Testis (tissue), 3 donors: ENCODE data around the gene PGBD1. TPM values are rescaled to one million over a fixed set of nuclear protein-coding genes. Genes with fewer than 3 reads are reported as not detected.

Experiments
- DNase-seq: peaks from one replicate; pipeline ENCODE4 v3.0.0-alpha.2; 2019
- H3K27ac ChIP-seq, 2 donors: fragments of 200-600 bp; sonication (generic); one replicate each; pipeline ENCODE4 v1.5.1; 2019
- H3K27me3 ChIP-seq: fragments of 200-600 bp; sonication (generic); one replicate; pipeline ENCODE4 v1.5.1; 2019
- H3K36me3 ChIP-seq: fragments of 200-600 bp; sonication (generic); one replicate; pipeline ENCODE4 v1.5.1; 2017; ENCODE audit warnings: low read depth; ENCODE audit errors: missing control alignments
- H3K4me1 ChIP-seq: fragments of 200-600 bp; sonication (generic); one replicate; pipeline ENCODE4 v1.5.1; 2019
- H3K4me3 ChIP-seq, 2 donors: fragments of 200-600 bp; sonication (generic); one replicate each; pipeline ENCODE4 v1.5.1; 2017 to 2019
- H3K9me3 ChIP-seq: fragments of 200-600 bp; sonication (generic); one replicate; pipeline ENCODE4 v1.5.1; 2017
- CTCF ChIP-seq, 3 experiments: fragments of 450-650 bp in 2 of 3; fragments of 200-600 bp in 1 of 3; sonication (generic) in 1 of 3; IDR thresholded peaks; one replicate each; pipeline ENCODE4 v1.5.1; 2016 to 2019; ENCODE audit warnings: antibody characterized with exemption in 3 of 3, mild to moderate bottlenecking in 2 of 3, moderate library complexity in 1 of 3
- POLR2A ChIP-seq: fragments of 450-650 bp; IDR thresholded peaks from one replicate; pipeline ENCODE4 v1.6.1; 2017; ENCODE audit warnings: antibody characterized with exemption, mild to moderate bottlenecking, moderate library complexity
- WGBS, 2 donors: methylation state at CpG; one replicate each; pipeline ENCODE4 v1.1.5; 2018; 5-methylcytosine and 5-hydroxymethylcytosine counted together
- intact Hi-C: fragments of 100-400 bp; cut with DNase I; formaldehyde crosslinking; loops from one replicate; pipeline ENCODE4 v1.15.1; 2023; ENCODE audit warnings: low total_unique reads
- polyA plus RNA-seq: library from polyadenylated mRNA; stranded (reverse); fragments of 350-450 nt; fragmentation: Illumina TruSeq; extraction: RNeasy Lipid Tissue Mini Kit (QIAGEN cat#74804); gene quantifications from one replicate; pipeline ENCODE4 v1.2.3, GENCODE V29; 2014; ENCODE audit warnings: low read depth, low replicate concordance; ENCODE audit not compliant: insufficient read depth
- total RNA-seq, 2 donors: library from RNA; depleted of rRNA; stranded (reverse); fragments of >200 nt; gene quantifications; one replicate each; pipeline ENCODE4 v1.2.3, GENCODE V29; 2016

Gene PGBD1
- total and polyA plus RNA-seq, 3 donors from 2014 or later, result 4.8 to 6.9 (median 6.1) TPM

- Histone ChIP-seq H3K36me3 (no peaks in the 10 kb centered on the region), H3K27me3 (no peaks in the 10 kb centered on the region), H3K9me3 (no peaks in the 10 kb centered on the region), H3K4me3 (no peak overlapping the region), H3K27ac (no peak overlapping the region), H3K4me1 (peaks cover 8% of the 10 kb centered on the region)
- intact Hi-C loops, result no loop called here
- 63 to 67% methylated on average over 1 of the region's 1 CpG for WGBS, 2 donors
- no peak for DNase-seq
- TF ChIP-seq CTCF (IDR thresholded peaks at IDR 0.05) (no peak), POLR2A (no peak)
These were observed 48.7 kb downstream of the PGBD1 start for GRCh38 chr6:28330041-28330440.

- H3K9me3 ChIP-seq, result no peaks in the 10 kb centered on the region
- peaks cover 15% of the 10 kb centered on the region for H3K4me1 ChIP-seq
- intact Hi-C loops, result no loop called here
- no peaks in the 10 kb centered on the region for H3K27me3 ChIP-seq
- H3K4me3 ChIP-seq, result no peak overlapping the region
- H3K36me3 ChIP-seq, result no peaks in the 10 kb centered on the region
- 96 to 98% methylated on average over 2 of the region's 2 CpGs for WGBS, 2 donors
- no peak for DNase-seq
- H3K27ac ChIP-seq, result no peak overlapping the region
- no peak for TF ChIP-seq CTCF (IDR thresholded peaks at IDR 0.05)
- no peak for TF ChIP-seq POLR2A
These were observed 51.7 kb downstream of the PGBD1 start for GRCh38 chr6:28333047-28333446.

- no peaks in the 10 kb centered on the region for H3K27me3 ChIP-seq
- H3K4me3 ChIP-seq, result no peak overlapping the region
- H3K9me3 ChIP-seq, result no peaks in the 10 kb centered on the region
- no peak for TF ChIP-seq CTCF (IDR thresholded peaks at IDR 0.05)
- no peak for TF ChIP-seq POLR2A
- H3K36me3 ChIP-seq, result no peaks in the 10 kb centered on the region
- intact Hi-C loops, result no loop called here
- H3K4me1 ChIP-seq, result peaks cover 15% of the 10 kb centered on the region
- no peak for DNase-seq
- no peak overlapping the region for H3K27ac ChIP-seq
- WGBS, 2 donors, result 61 to 68% methylated on average over 1 of the region's 1 CpG
These were observed 52.2 kb downstream of the PGBD1 start for GRCh38 chr6:28333599-28334018.

GRCh38 chr6:28334286-28335039, 53.1 kb downstream of the PGBD1 start:
- Histone ChIP-seq H3K36me3 (no peaks in the 10 kb centered on the region), H3K9me3 (no peaks in the 10 kb centered on the region), H3K4me1 (peaks cover 15% of the 10 kb centered on the region), H3K27ac (peak overlapping the region; percentile 92 to 93), H3K4me3 (peak overlapping the region in 1 of 2 donors; percentile 70), H3K27me3 (no peaks in the 10 kb centered on the region)
- intact Hi-C loops, result loop anchor here (5.0 kb wide), 1 partner anchor 252 kb away; the partner anchor contains the start of gene ZNF165
- no peak for DNase-seq
- no peak for TF ChIP-seq POLR2A
- TF ChIP-seq CTCF (IDR thresholded peaks at IDR 0.05), result no peak
- WGBS, 2 donors, result 59 to 67% methylated on average over 7 of the region's 7 CpGs
